OCI-LY1 (cell line): ENCODE measurements around the gene ZNF341.

Experiments used
- EZH2 ChIP-seq: fragments of 200-600 bp; sonication (generic), shearing (Covaris generic); IDR thresholded peaks from 2 replicates; pipeline ENCODE4 v1.8.0; 2017; ENCODE audit warnings: borderline replicate concordance, mixed run types, mild to moderate bottlenecking, antibody characterized with exemption, low read length, moderate library complexity, mixed read lengths
- TF ChIP-seq, protein P1 (sequence below): fragments of 200-600 bp; sonication (generic), shearing (Covaris generic); IDR thresholded peaks from 2 replicates; pipeline ENCODE4 v1.5.1; 2017; ENCODE audit warnings: mild to moderate bottlenecking, antibody characterized with exemption, low read length, moderate library complexity, mixed read lengths

DNA sequence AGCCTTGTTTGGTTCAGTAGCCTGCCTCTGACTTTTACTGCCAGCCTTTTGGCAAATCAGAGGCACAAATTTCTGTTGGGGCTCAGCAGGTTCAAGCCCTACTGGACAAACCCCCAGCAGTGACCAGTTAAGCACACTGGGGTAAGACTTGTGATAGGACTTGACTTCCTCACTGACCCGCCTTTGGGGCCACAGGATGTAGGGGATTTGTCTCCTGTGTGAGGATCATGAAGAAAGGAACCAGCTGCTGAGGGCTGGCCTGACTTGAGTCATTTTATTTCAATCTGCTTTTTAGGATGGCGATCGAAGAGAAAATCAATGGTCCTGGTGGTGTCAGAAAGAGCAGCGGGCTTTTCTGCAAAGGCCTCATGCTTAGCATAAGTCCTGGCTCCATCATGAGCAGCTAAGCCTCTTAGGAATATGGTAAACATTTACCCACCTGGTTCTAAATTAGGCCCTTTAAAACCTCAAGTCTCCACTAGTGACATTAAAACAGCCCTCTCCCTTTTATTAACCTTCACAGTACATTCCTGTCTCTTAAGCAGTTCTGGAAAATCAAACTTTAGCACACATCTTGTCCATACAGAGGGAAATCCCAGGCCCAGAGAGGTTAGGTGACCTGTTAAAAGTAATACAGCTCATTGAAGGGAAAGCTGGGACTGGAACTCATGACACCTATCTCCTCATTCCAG is 96.0 kb downstream of the ZNF341 start:
- TF ChIP-seq, protein P1, sequence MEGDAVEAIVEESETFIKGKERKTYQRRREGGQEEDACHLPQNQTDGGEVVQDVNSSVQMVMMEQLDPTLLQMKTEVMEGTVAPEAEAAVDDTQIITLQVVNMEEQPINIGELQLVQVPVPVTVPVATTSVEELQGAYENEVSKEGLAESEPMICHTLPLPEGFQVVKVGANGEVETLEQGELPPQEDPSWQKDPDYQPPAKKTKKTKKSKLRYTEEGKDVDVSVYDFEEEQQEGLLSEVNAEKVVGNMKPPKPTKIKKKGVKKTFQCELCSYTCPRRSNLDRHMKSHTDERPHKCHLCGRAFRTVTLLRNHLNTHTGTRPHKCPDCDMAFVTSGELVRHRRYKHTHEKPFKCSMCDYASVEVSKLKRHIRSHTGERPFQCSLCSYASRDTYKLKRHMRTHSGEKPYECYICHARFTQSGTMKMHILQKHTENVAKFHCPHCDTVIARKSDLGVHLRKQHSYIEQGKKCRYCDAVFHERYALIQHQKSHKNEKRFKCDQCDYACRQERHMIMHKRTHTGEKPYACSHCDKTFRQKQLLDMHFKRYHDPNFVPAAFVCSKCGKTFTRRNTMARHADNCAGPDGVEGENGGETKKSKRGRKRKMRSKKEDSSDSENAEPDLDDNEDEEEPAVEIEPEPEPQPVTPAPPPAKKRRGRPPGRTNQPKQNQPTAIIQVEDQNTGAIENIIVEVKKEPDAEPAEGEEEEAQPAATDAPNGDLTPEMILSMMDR: no peak
- no peak for TF ChIP-seq EZH2
